ENCODE data around the gene AUTS2.

DNA sequence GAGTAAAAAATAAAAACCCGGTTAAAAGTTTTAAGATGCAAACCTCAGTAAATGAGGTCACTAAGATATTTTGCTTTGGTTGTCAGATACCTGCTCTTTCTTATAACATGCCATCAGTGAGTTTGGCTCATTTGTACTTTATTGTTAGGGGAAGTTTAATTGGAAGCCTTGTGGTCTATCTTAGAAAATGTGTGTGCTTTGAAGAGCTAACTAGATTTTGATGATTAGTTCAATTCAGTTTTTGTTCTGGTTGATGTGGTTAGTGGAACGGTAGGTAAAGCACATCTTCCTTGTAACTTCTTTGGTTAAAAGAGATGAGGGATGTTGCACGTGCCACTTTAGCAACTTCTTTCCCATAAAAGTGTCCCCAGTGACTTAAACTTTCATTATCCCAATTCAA is 1180.3 kb downstream of the AUTS2 start:
- TF ChIP-seq ZBTB7A (IDR thresholded peaks at IDR 0.05; ENCODE audit: borderline replicate concordance, control insufficient read depth, low read depth, low read length) (no peak), ZSCAN29 (IDR thresholded peaks at IDR 0.05) (no peak), FOXP1 (CRISPR knock-in tag; IDR thresholded peaks at IDR 0.05) (no peak), EP300 (IDR thresholded peaks at IDR 0.05; ENCODE audit: low read length) (no peak), NR2F6 (CRISPR knock-in tag; IDR thresholded peaks at IDR 0.05) (no peak), POLR2A (conservative IDR thresholded peaks at IDR 0.05) (no peak), FOXA3 (CRISPR knock-in tag; conservative IDR thresholded peaks at IDR 0.05 in 1 of 2, IDR thresholded peaks at IDR 0.05 in 1 of 2) (no peak)
- TF ChIP-seq, protein P1, sequence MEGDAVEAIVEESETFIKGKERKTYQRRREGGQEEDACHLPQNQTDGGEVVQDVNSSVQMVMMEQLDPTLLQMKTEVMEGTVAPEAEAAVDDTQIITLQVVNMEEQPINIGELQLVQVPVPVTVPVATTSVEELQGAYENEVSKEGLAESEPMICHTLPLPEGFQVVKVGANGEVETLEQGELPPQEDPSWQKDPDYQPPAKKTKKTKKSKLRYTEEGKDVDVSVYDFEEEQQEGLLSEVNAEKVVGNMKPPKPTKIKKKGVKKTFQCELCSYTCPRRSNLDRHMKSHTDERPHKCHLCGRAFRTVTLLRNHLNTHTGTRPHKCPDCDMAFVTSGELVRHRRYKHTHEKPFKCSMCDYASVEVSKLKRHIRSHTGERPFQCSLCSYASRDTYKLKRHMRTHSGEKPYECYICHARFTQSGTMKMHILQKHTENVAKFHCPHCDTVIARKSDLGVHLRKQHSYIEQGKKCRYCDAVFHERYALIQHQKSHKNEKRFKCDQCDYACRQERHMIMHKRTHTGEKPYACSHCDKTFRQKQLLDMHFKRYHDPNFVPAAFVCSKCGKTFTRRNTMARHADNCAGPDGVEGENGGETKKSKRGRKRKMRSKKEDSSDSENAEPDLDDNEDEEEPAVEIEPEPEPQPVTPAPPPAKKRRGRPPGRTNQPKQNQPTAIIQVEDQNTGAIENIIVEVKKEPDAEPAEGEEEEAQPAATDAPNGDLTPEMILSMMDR (IDR thresholded peaks at IDR 0.05 in 2 of 3, conservative IDR thresholded peaks at IDR 0.05 in 1 of 3; ENCODE audit: insufficient read depth in 2 of 3, low read depth in 1 of 3, low read length in 3 of 3) = no peak
